GM12878 (cell line): ENCODE data around the gene CACNA2D2. TPM values are rescaled to one million over a fixed set of nuclear protein-coding genes. Genes with fewer than 3 reads are reported as not detected.

ENCODE experiments used
- ATAC-seq: fragments of 200-7000 bp; cut with Tn5 transposase; 3 replicates; pipeline ENCODE4 v1.9.1; 2020; ENCODE audit warnings: mild to moderate bottlenecking, moderate library complexity
- BruUV-seq: library from RNA; stranded (reverse); fragments of 400-500 nt; replicated peaks from 2 replicates; lab custom pipeline; 2021; lab: Mats Ljungman, UMichigan
- CTCF ChIA-PET: fragments of 300-600 bp; sonication (Branson Sonifier 250); formaldehyde crosslinking; extraction: SDS; loops from one replicate; lab custom pipeline; 2021; ENCODE audit warnings: inconsistent platforms; lab: Yijun Ruan, JAX
- POLR2A ChIA-PET: fragments of 350-600 bp; formaldehyde crosslinking; extraction: SDS; loops from one replicate; lab custom pipeline; 2021; ENCODE audit warnings: inconsistent platforms; lab: Charles Lee
- RAD21 ChIA-PET: fragments of 300-600 bp; sonication (Branson Sonifier 250); formaldehyde crosslinking; loops from one replicate; lab custom pipeline; 2023; ENCODE audit warnings: antibody characterized with exemption; ENCODE audit not compliant: unreplicated experiment; lab: Charles Lee
- SMC1A ChIA-PET: fragments of 300-600 bp; sonication (Branson Sonifier 250); formaldehyde crosslinking; loops from one replicate; lab custom pipeline; 2023; ENCODE audit not compliant: unreplicated experiment, uncharacterized antibody; lab: Charles Lee
- DNase-seq: peaks from one replicate; pipeline ENCODE4 v3.0.0-alpha.2; 2011; ENCODE audit warnings: low read depth, low spot score
- FAIRE-seq: peaks from 3 replicates; lab custom pipeline; 2011; peaks lifted over from hg19 to GRCh38; lab: Jason Lieb, UNC
- H2AFZ ChIP-seq: 2 replicates; pipeline ENCODE4 v1.6.0; 2011; ENCODE audit warnings: low read depth, low read length, control low read depth; ENCODE audit not compliant: control insufficient read depth
- H3K27ac ChIP-seq: 2 replicates; pipeline ENCODE4 v1.5.1; 2011; ENCODE audit warnings: control low read depth; ENCODE audit not compliant: control insufficient read depth, insufficient read depth
- H3K27me3 ChIP-seq, 2 experiments: replicated peaks in 1 of 2; 2 replicates each; pipeline versions ENCODE4 v1.6.0 to v1.6.1; 2011; ENCODE audit warnings: low read length in 1 of 2; ENCODE audit not compliant: control insufficient read depth in 2 of 2, insufficient read depth in 2 of 2
- H3K36me3 ChIP-seq, 2 experiments: 2 replicates each; pipeline ENCODE4 v1.5.1; 2011; ENCODE audit warnings: low read length in 1 of 2; ENCODE audit not compliant: control insufficient read depth in 2 of 2, insufficient read depth in 2 of 2
- H3K4me1 ChIP-seq: 2 replicates; pipeline ENCODE4 v1.6.1; 2011; ENCODE audit warnings: mild to moderate bottlenecking, low read length, moderate library complexity, mixed read lengths; ENCODE audit not compliant: control insufficient read depth, insufficient read depth
- H3K4me2 ChIP-seq: 2 replicates; pipeline ENCODE4 v1.6.0; 2011; ENCODE audit warnings: control low read depth; ENCODE audit not compliant: control insufficient read depth, insufficient read depth
- H3K4me3 ChIP-seq: fragments of 200-600 bp; sonication (generic); 2 replicates; pipeline ENCODE4 v1.5.1; 2016
- H3K79me2 ChIP-seq: 2 replicates; pipeline ENCODE4 v1.6.0; 2011; ENCODE audit warnings: low read length; ENCODE audit not compliant: control insufficient read depth, insufficient read depth
- H3K9ac ChIP-seq: 2 replicates; pipeline ENCODE4 v1.8.0; 2011; ENCODE audit warnings: low read length, control low read depth, mixed read lengths; ENCODE audit not compliant: control insufficient read depth, insufficient read depth
- H3K9me3 ChIP-seq: replicated peaks from 3 replicates; pipeline ENCODE4 v1.5.1; 2011; ENCODE audit warnings: mild to moderate bottlenecking, low read length; ENCODE audit not compliant: control insufficient read depth, insufficient read depth
- H4K20me1 ChIP-seq: 2 replicates; pipeline ENCODE4 v1.6.0; 2011; ENCODE audit not compliant: control insufficient read depth, insufficient read depth
- IRF4 ChIP-seq: IDR thresholded peaks from 2 replicates; pipeline ENCODE4 v1.6.1; 2011; ENCODE audit warnings: low read depth, low read length
- MLLT1 ChIP-seq: fragments of 450-650 bp; IDR thresholded peaks from 2 replicates; pipeline ENCODE4 v1.6.1; 2016; ENCODE audit warnings: mild to moderate bottlenecking
- NR2C2 ChIP-seq: IDR thresholded peaks from 2 replicates; pipeline ENCODE4 v1.6.1; 2011; ENCODE audit warnings: borderline replicate concordance, low read depth; ENCODE audit not compliant: control insufficient read depth, insufficient read length
- PBX3 ChIP-seq: IDR thresholded peaks from 2 replicates; pipeline ENCODE4 v1.6.1; 2011; ENCODE audit warnings: mild to moderate bottlenecking, low read depth, low read length, moderate library complexity; ENCODE audit not compliant: insufficient replicate concordance
- SRF ChIP-seq, 2 experiments: IDR thresholded peaks; 2 replicates each; pipeline ENCODE4 v1.6.1; 2011; ENCODE audit warnings: low read depth in 2 of 2, low read length in 2 of 2, mild to moderate bottlenecking in 1 of 2, moderate library complexity in 1 of 2
- ZBTB4 ChIP-seq: fragments of 450-650 bp; formaldehyde crosslinking; IDR thresholded peaks from 2 replicates; pipeline ENCODE4 v1.4.0; 2022; ENCODE audit warnings: mild to moderate bottlenecking, moderate library complexity
- ZBTB40 ChIP-seq: fragments of 450-650 bp; IDR thresholded peaks from 2 replicates; pipeline ENCODE4 v1.6.1; 2016; ENCODE audit warnings: mild to moderate bottlenecking, moderate library complexity, borderline replicate concordance
- ZNF274 ChIP-seq: IDR thresholded peaks from one replicate; pipeline ENCODE4 v1.8.0; 2011; ENCODE audit not compliant: insufficient read length, insufficient read depth
- WGBS: methylation state at CpG from one replicate; pipeline ENCODE4 v1.1.6; 2016; ENCODE audit warnings: low lambda C conversion rate; ENCODE audit not compliant: insufficient replicate concordance, insufficient coverage; ENCODE audit errors: missing lambda C conversion rate; 5-methylcytosine and 5-hydroxymethylcytosine counted together
- in situ Hi-C: fragments of 300-500 bp; cut with MboI; formaldehyde crosslinking; loops from 9 replicates; pipeline ENCODE4 v1.14.3; 2018; ENCODE audit warnings: mixed read lengths
- intact Hi-C: fragments of 100-400 bp; cut with micrococcal nuclease; formaldehyde crosslinking; loops from one replicate; pipeline ENCODE4 v1.14.2; 2022; ENCODE audit not compliant: unreplicated experiment
- polyA plus RNA-seq, 11 experiments: library from polyadenylated mRNA; depleted of rRNA in 4 of 11; unstranded in 6 of 11; stranded (reverse) in 5 of 11; fragments of >200 nt; fragmentation: Nextera tagmentation in 4 of 11; fragmentation: Illumina TruSeq in 1 of 11; extraction: Ambion mirVana in 4 of 11; extraction: Trizol in 1 of 11; gene quantifications; 1 replicate in 1 of 11; 2 replicates in 10 of 11; pipeline versions ENCODE4 v1.2.1 to v1.2.3, GENCODE V29; 2011 to 2016; ENCODE audit warnings: inconsistent platforms in 2 of 11, missing spikeins in 2 of 11, low read depth in 1 of 11
- total RNA-seq, 4 experiments: library from RNA; depleted of rRNA in 3 of 4; stranded (reverse); fragments of >200 nt in 3 of 4; fragmentation: Illumina TruSeq in 1 of 4; extraction: Trizol in 1 of 4; gene quantifications; 2 replicates each; pipeline versions ENCODE4 v1.2.1 to v1.2.3, GENCODE V29; 2013 to 2021

Gene CACNA2D2
- total and polyA plus RNA-seq, 10 of the 15 experiments (the other 5 are each of a cell fraction or from before 2014, with no cell fraction given), result 0.03 to 0.07 TPM; not detected in 8

- no peak for ATAC-seq
- Histone ChIP-seq H3K36me3 (no peaks in the 10 kb centered on the region), H2AFZ (no peak overlapping the region), H3K4me1 (no peaks in the 10 kb centered on the region), H3K4me3 (no peak overlapping the region), H3K27me3 (peaks cover 0 to 1% of the 10 kb centered on the region in 2 experiments; a peak in 3 of 4 replicates), H3K9me3 (no peaks in the 10 kb centered on the region), H3K27ac (no peak overlapping the region), H3K9ac (no peak overlapping the region), H3K79me2 (no peaks in the 10 kb centered on the region), H4K20me1 (no peaks in the 10 kb centered on the region), H3K4me2 (no peak overlapping the region)
- ChIA-PET RAD21 (no interaction called here), SMC1A (no interaction called here), POLR2A (no interaction called here), CTCF (no interaction called here)
- intact Hi-C loops (no loop called here), in situ Hi-C loops (no loop called here)
- FAIRE-seq, result no peak
- DNase-seq, result no peak
- TF ChIP-seq NR2C2, result no peak
- TF ChIP-seq IRF4, result no peak
- TF ChIP-seq SRF (IDR thresholded peaks at IDR 0.05; ENCODE audit: low read depth in 2 of 2, low read length in 2 of 2), result no peak
- TF ChIP-seq PBX3, result no peak
- TF ChIP-seq ZBTB4, result no peak
- TF ChIP-seq MLLT1, result no peak
- TF ChIP-seq ZBTB40, result no peak
- TF ChIP-seq ZNF274, result no peak
- no TSS peak for BruUV-seq
- 29% methylated on average over 15 of the region's 16 CpGs for WGBS
These were observed 7.6 kb downstream of the CACNA2D2 start for GRCh38 chr3:50495609-50496423.
